NCI-H1417 treated with DMSO at 0.1 percent for 48 hours (cell line): ENCODE data around the gene PGGHG.
"Not testable (repeated sequence)": the region's sequence is repeated elsewhere in the genome, so short reads cannot be mapped to it uniquely, and the experiment has no call there.

Experiments used
- DNase-seq: peaks from one replicate; lab custom pipeline; 2025; lab: John Stamatoyannopoulos, UW

PGGHG gene

GRCh38 chr11:330307-330693 is 41.4 kb downstream of the PGGHG start:
- DNase-seq = no peak

GRCh38 chr11:330694-331357 is 41.9 kb downstream of the PGGHG start:
- no peak for DNase-seq

- no peak for DNase-seq
Measured at GRCh38 chr11:331358-332060, 42.6 kb downstream of the PGGHG start.

- DNase-seq = no peak
Measured at GRCh38 chr11:332651-333480, 43.9 kb downstream of the PGGHG start.

GRCh38 chr11:333616-334263 is 44.8 kb downstream of the PGGHG start:
- DNase-seq = not testable (repeated sequence)

DNA sequence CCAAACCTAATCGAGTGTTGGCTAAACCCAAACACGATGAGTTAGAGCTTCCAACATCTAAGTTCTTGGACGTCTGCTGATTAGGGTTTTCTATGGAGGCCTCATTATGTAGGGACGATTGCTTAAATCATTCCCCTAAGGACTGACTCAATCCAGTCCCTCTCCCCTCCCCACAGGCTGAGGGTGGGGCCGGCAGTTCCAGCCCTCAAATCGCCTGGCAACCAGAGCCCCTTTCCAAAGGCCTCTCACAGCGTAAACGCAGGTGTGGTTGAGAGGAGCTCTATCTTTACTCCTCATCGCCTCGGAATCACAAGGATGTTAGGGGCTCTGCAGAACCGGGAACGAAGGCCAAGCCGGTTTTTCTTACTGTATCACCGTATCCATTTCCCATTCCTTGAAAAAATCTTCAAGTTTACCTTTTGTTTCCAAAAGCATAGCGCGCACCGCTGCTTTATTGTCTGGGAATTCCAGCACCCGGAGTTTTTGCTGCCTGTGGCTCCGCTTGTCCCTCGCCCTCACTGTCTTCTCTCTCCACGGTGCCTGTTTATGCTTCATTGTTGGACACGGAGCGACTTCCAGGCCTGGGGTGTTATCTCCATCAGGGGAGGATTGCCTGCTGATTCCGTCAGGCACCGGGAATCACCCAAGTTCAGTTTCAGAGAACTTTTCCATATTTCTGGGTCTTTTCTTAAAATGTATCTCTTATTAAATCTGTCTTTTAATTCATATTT is 45.5 kb downstream of the PGGHG start:
- DNase-seq = no peak

DNA sequence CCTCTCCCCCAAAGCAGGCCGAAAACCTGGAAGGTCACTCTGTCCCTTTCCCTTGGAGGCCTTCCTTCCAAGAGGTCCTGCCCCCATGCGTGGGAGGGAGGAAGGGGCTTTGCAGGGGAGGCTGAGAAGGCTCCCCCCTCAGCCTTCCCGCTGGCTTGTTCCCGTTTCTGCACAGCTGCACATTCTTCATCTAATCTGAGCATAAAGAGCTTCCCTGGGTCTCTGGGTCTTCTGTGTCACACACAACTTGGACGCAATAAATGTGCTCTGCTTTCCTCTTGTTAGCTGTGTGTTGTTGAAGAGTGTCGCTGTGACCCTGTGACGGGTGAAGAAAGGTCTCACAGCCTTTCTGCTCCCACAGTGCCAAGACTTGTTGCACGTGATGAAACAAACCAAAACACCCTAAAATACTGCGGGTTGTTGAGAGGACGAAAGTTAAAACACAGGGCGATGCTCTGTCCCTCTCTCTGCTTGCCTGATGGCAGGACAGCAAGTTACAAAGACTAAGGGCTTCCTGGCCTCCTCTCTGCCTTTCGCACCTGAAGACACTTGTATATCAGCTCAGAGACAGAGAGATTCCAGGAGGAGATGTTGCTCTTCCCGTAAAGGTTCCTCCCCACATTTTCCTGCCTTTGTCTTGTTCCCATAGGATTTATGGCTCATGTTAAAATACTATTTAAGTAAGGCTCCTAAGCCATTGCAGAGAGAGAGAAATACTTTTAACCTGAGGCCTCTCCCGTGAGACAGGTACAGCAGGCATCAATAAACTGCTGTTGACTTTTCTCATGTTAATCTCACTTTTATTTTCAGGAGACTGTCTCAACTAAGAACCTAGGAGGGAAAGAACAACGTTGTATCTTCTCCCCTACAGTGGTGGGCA is 47.1 kb downstream of the PGGHG start:
- no peak for DNase-seq

DNA sequence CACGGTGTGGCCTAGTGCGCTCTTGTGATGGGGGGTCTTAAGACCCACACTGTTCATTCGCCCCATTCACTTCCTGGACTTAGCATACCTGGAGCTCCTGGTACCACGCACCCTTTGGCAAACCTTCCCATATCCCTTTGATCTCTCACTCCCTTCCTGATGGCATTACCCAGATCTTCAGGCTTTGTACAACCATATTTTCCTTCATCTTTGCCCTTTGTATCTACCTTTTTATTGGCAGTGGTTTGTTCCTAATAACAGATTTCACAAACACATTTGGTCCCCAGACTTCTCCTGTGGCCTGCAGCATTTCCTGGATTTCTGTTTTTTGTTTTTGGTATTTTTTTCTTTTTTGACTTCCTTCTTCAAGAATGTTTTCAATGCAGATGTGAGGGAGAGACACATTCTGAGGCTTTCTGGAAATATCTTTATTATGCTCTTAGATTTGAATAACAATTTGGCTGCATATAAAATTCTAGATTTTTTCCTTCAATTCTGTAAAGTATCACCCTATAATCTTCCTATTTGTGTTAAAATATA is 47.8 kb downstream of the PGGHG start:
- no peak for DNase-seq

DNA sequence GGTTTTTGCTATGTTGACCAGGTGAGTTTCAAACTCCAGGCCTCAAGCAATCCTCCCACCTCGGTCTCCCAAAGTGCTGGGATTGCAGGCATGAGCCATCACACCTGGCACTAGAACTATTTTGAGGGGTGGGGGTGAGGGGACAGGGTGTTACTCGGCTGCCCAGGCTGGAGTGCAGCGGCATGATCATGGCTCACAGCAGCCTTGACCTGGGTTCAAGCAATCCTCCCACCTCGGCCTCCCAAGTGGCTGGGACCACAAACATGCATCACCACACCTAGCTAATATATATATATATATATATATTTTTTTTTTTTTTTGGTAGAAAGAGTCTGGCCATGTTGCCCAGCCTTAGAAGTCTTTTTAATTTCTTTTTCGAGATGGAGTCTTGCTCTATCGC is 48.8 kb downstream of the PGGHG start:
- DNase-seq = no peak

DNA sequence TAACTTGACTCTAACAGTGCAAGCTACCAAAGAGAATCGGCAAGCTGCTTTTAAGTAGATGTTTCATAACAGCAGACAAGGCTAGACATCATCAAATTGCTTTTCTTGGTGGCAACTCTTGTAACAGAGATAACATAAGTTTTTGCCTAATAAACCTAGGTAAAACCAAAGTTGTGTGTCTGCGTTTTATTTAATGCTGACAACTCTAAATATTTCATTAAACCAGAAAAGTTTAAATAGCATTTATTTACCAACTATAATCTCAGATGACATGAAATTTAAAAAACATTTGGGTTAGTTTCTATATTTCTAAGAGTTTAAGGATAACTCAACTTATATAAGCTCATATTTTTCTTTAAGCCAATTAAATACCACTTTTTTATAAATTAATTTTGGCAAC is 51.0 kb downstream of the PGGHG start:
- DNase-seq = no peak

- no peak for DNase-seq
Measured at GRCh38 chr11:340539-341512, 51.9 kb downstream of the PGGHG start.

DNA sequence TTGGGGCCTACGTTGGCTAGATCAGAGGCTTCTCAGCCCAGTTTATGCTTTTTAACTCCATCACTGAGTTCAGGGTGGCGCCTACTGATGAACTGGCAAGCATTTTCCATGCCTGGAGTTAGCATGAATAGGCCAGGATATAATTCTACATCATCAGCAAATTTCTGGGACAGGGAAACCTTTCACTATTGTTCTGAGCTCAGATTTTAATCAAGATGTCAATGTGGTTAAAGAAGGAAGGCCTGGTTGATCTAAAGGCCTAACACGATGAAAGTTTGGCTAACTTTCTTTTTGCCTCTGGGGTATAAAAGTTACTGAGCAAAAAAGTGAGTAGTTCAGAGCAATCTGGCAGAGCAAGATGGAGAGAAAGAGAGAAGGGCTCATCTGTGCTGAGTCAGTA is 53.4 kb downstream of the PGGHG start:
- no peak for DNase-seq

DNA sequence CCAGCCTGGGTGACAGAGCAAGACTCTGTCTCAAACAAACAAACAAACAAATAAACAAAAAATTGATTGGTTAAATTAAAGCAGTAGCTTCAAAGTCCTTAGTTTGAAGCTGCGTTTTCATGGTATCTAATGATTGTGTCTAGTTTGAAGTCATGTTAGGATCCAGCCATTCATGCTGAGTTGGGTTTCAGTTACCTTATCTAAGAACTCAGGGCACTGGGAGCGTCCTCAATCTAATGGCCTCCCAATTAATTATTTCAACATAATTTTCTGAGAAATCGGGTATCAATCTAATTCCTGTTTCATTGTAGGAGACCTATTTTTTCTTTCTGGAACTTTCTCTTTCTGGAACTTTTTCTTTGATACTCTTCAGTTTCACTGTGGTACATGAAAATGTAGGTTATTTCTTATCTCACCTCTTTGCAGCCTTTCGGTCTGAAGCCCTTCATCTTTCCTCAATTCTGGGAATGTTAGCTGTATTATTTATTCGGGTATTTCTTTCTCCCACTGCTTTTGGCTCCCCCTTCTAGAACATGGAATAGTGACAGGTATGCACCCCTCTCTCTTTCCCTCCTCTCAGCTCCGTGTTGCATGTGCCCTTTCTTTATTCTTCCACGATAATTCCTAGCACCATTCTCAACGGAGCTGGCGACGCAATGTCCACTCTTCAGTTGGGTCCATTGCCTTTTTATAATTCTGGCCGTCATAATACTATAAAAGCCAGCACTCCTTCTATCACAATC is 56.1 kb downstream of the PGGHG start:
- no peak for DNase-seq
